Left ventricle myocardium inferior (tissue), 1 donor: ENCODE results near the gene C10orf90. TPM values are rescaled to one million over a fixed set of nuclear protein-coding genes. Genes with fewer than 3 reads are reported as not detected.
A peak's percentile ranks its signal among the peaks of the same experiment; 100 is the strongest.

Source experiments
- DNase-seq: peaks from one replicate; pipeline ENCODE4 v3.0.0-alpha.2; 2020
- H3K27ac ChIP-seq: fragments of 200-600 bp; replicated peaks from 2 replicates; pipeline ENCODE4 v1.8.0; 2021
- H3K27me3 ChIP-seq: fragments of 200-600 bp; 2 replicates; pipeline ENCODE4 v1.8.0; 2021; ENCODE audit warnings: low read depth
- H3K36me3 ChIP-seq: fragments of 200-600 bp; 2 replicates; pipeline ENCODE4 v1.8.0; 2021
- H3K4me1 ChIP-seq: fragments of 200-600 bp; 2 replicates; pipeline ENCODE4 v1.8.0; 2021
- H3K4me3 ChIP-seq: fragments of 200-600 bp; 2 replicates; pipeline ENCODE4 v1.8.0; 2021; ENCODE audit warnings: mild to moderate bottlenecking, moderate library complexity
- H3K9me3 ChIP-seq: fragments of 200-600 bp; replicated peaks from 2 replicates; pipeline ENCODE4 v1.8.0; 2021
- CTCF ChIP-seq: fragments of 200-600 bp; IDR thresholded peaks from 2 replicates; pipeline ENCODE4 v1.8.0; 2021; ENCODE audit warnings: antibody characterized with exemption, mild to moderate bottlenecking, borderline replicate concordance
- intact Hi-C: fragments of 100-400 bp; cut with micrococcal nuclease; formaldehyde crosslinking; loops from one replicate; pipeline ENCODE4 v1.11.0; 2022
- long read RNA-seq: library from polyadenylated mRNA; unstranded; transcript quantifications from one replicate; pipeline ENCODE4 v2.0.0, GENCODE V29; 2021
- total RNA-seq: library from RNA; stranded (reverse); fragmentation: NEBNext Ultra II Directional; extraction: Animal tissue kit (Norgen Biotek cat#: 25700); gene quantifications from one replicate; pipeline ENCODE4 v1.2.1, GENCODE V29; 2021
- donor health status: DM: no; HTN: yes; CAD: no; lungs with severe emphysema.

Gene C10orf90
- not detected for total RNA-seq
- long read RNA-seq = 0 reads

- no peaks in the 10 kb centered on the region for H3K36me3 ChIP-seq
- no peak within 1 kb of the TSS for H3K27ac ChIP-seq
- no peaks in the 10 kb centered on the region for H3K9me3 ChIP-seq
- no peaks in the 10 kb centered on the region for H3K4me1 ChIP-seq
- intact Hi-C loops = no loop called here
- H3K4me3 ChIP-seq = no peak within 1 kb of the TSS
- H3K27me3 ChIP-seq = peaks cover 20% of the 10 kb centered on the region
- DNase-seq = no peak
- TF ChIP-seq CTCF = no peak
Measured at GRCh38 chr10:126670056-126670894, at the start of gene C10orf90. Gene C10orf90 (minus strand): TSS chr10:126670693. CDS start chr10:126670480, 213 bp downstream.

GRCh38 chr10:126716366-126716765, 45.9 kb upstream of the C10orf90 start:
- Histone ChIP-seq H3K36me3 (no peaks in the 10 kb centered on the region), H3K4me1 (no peaks in the 10 kb centered on the region), H3K9me3 (peaks cover 3% of the 10 kb centered on the region), H3K27ac (no peak overlapping the region), H3K4me3 (no peak overlapping the region), H3K27me3 (peaks cover 26% of the 10 kb centered on the region)
- no peak for TF ChIP-seq CTCF
- intact Hi-C loops = no loop called here
- no peak for DNase-seq

GRCh38 chr10:126713594-126713993, 43.1 kb upstream of the C10orf90 start:
- Histone ChIP-seq H3K4me3 (no peak overlapping the region), H3K36me3 (no peaks in the 10 kb centered on the region), H3K9me3 (peaks cover 15% of the 10 kb centered on the region), H3K27me3 (peaks cover 18% of the 10 kb centered on the region), H3K4me1 (no peaks in the 10 kb centered on the region), H3K27ac (no peak overlapping the region)
- no peak for DNase-seq
- intact Hi-C loops = no loop called here
- no peak for TF ChIP-seq CTCF

- Histone ChIP-seq H3K4me3 (no peak overlapping the region), H3K36me3 (no peaks in the 10 kb centered on the region), H3K27ac (no peak overlapping the region), H3K27me3 (peaks cover 18% of the 10 kb centered on the region), H3K4me1 (no peaks in the 10 kb centered on the region), H3K9me3 (peaks cover 15% of the 10 kb centered on the region)
- intact Hi-C loops = no loop called here
- no peak for DNase-seq
- TF ChIP-seq CTCF = no peak
Measured at GRCh38 chr10:126712681-126713080, 42.2 kb upstream of the C10orf90 start.

- H3K36me3 ChIP-seq = no peaks in the 10 kb centered on the region
- no peak overlapping the region for H3K4me3 ChIP-seq
- no peak for TF ChIP-seq CTCF
- H3K9me3 ChIP-seq = peaks cover 9% of the 10 kb centered on the region
- no peak overlapping the region for H3K27ac ChIP-seq
- peak; percentile 32 for DNase-seq
- no peaks in the 10 kb centered on the region for H3K4me1 ChIP-seq
- H3K27me3 ChIP-seq = peaks cover 17% of the 10 kb centered on the region
- intact Hi-C loops = no loop called here
Measured at GRCh38 chr10:126705951-126706565, 35.6 kb upstream of the C10orf90 start.
